Hepatocyte (in vitro differentiated cells): ENCODE data around the gene CSTF3.
"Not testable (repeated sequence)": the region's sequence is repeated elsewhere in the genome, so short reads cannot be mapped to it uniquely, and the experiment has no call there.

Experiments used
- CTCF ChIP-seq: fragments of 200-600 bp; sonication (generic); IDR thresholded peaks from 2 replicates; pipeline ENCODE4 v1.5.1; 2016; ENCODE audit warnings: antibody characterized with exemption, mild to moderate bottlenecking; ENCODE audit not compliant: poor library complexity
- EZH2 ChIP-seq: fragments of 200-600 bp; sonication (generic); IDR thresholded peaks from 2 replicates; pipeline ENCODE4 v1.6.1; 2016; ENCODE audit warnings: antibody characterized with exemption, mild to moderate bottlenecking, borderline replicate concordance
- EZH2phosphoT487 ChIP-seq: fragments of 200-600 bp; sonication (generic); IDR thresholded peaks from one replicate; pipeline ENCODE4 v1.6.1; 2018; ENCODE audit warnings: antibody characterized with exemption, mild to moderate bottlenecking, low read depth, moderate library complexity; ENCODE audit not compliant: unreplicated experiment, severe bottlenecking

- TF ChIP-seq EZH2, CTCF, EZH2phosphoT487: not testable (repeated sequence)
These were observed 111.5 kb downstream of the CSTF3 start for GRCh38 chr11:33049565-33050408.
